SIG-M5 (cell line): ENCODE results near the gene KIAA0040.
A peak's percentile ranks its signal among the peaks of the same experiment; 100 is the strongest.

ENCODE experiments used
- DNase-seq: peaks from one replicate; lab custom pipeline; 2025; lab: John Stamatoyannopoulos, UW

KIAA0040 gene

GRCh38 chr1:175192630-175193526, at the start of gene KIAA0040:
Gene KIAA0040, minus strand, starts transcription at chr1:175192776. Its CDS starts 31,763 bp downstream, at chr1:175161013.
- DNase-seq: peak; percentile 6

GRCh38 chr1:175237389-175237788, 44.8 kb upstream of the KIAA0040 start:
- no peak for DNase-seq

- no peak for DNase-seq
These were observed 42.1 kb upstream of the KIAA0040 start for GRCh38 chr1:175234639-175235038.

- DNase-seq: no peak
These were observed 39.8 kb upstream of the KIAA0040 start for GRCh38 chr1:175232335-175232734.

- no peak for DNase-seq
These were observed 33.2 kb upstream of the KIAA0040 start for GRCh38 chr1:175225805-175226129.

- DNase-seq: no peak
These were observed 29.8 kb upstream of the KIAA0040 start for GRCh38 chr1:175222296-175222938.

GRCh38 chr1:175221557-175222175, 29.1 kb upstream of the KIAA0040 start:
- DNase-seq: no peak

GRCh38 chr1:175220853-175221556, 28.4 kb upstream of the KIAA0040 start:
- no peak for DNase-seq

GRCh38 chr1:175219774-175220173, 27.2 kb upstream of the KIAA0040 start:
- DNase-seq: no peak

- no peak for DNase-seq
These were observed 26.3 kb upstream of the KIAA0040 start for GRCh38 chr1:175218786-175219434.

- no peak for DNase-seq
These were observed 25.4 kb upstream of the KIAA0040 start for GRCh38 chr1:175217721-175218531.

- no peak for DNase-seq
These were observed 23.9 kb upstream of the KIAA0040 start for GRCh38 chr1:175216444-175216843.

GRCh38 chr1:175211656-175212055, 19.1 kb upstream of the KIAA0040 start:
- no peak for DNase-seq

- no peak for DNase-seq
These were observed 18.2 kb upstream of the KIAA0040 start for GRCh38 chr1:175210744-175211143.

GRCh38 chr1:175209493-175209921, 16.9 kb upstream of the KIAA0040 start:
- no peak for DNase-seq

- peak; percentile 26 for DNase-seq
These were observed 16.4 kb upstream of the KIAA0040 start for GRCh38 chr1:175208773-175209492.

- DNase-seq: no peak
These were observed 15.4 kb upstream of the KIAA0040 start for GRCh38 chr1:175207971-175208370.

- DNase-seq: no peak
These were observed 14.1 kb upstream of the KIAA0040 start for GRCh38 chr1:175206687-175207086.

GRCh38 chr1:175204330-175204729, 11.8 kb upstream of the KIAA0040 start:
- no peak for DNase-seq

GRCh38 chr1:175203570-175204068, 11.0 kb upstream of the KIAA0040 start:
- no peak for DNase-seq
